CD4-positive, CD25-positive, alpha-beta regulatory T cell (primary cell): Measurements from ENCODE around the gene PSMC3IP. TPM values are rescaled to one million over a fixed set of nuclear protein-coding genes. Genes with fewer than 3 reads are reported as not detected.

Experiments used
- ATAC-seq, 2 donors: fragments of 150-1000 bp; cut with Tn5 transposase; one replicate each; pipeline ENCODE4 v1.10.0; 2021; ENCODE audit warnings: low read depth in 2 of 2, moderate number of reproducible peaks in 2 of 2, moderate library complexity in 1 of 2
- DNase-seq, 3 donors: peaks; one replicate each; pipeline versions ENCODE4 v3.0.0 to v3.0.0-alpha.2; 2012 to 2022; ENCODE audit warnings: mixed read lengths in 1 of 3
- H3K27ac ChIP-seq: one replicate; pipeline ENCODE4 v1.7.0; 2013; ENCODE audit warnings: mild to moderate bottlenecking, low read length; ENCODE audit not compliant: insufficient read depth, poor library complexity, severe bottlenecking
- H3K27me3 ChIP-seq: one replicate; pipeline ENCODE4 v1.7.0; 2013; ENCODE audit warnings: low read length; ENCODE audit not compliant: control insufficient read depth, insufficient read depth
- H3K36me3 ChIP-seq: one replicate; pipeline ENCODE4 v1.7.0; 2013; ENCODE audit warnings: mild to moderate bottlenecking, low read length, moderate library complexity; ENCODE audit not compliant: control insufficient read depth, insufficient read depth
- H3K4me1 ChIP-seq: 2 replicates; pipeline ENCODE4 v1.7.0; 2013; ENCODE audit warnings: mild to moderate bottlenecking, low read length; ENCODE audit not compliant: insufficient read depth, control insufficient read depth, poor library complexity, severe bottlenecking
- H3K4me3 ChIP-seq: one replicate; pipeline ENCODE4 v1.7.0; 2013; ENCODE audit warnings: low read depth, mild to moderate bottlenecking, low read length, moderate library complexity
- H3K9me3 ChIP-seq, 2 experiments: 1 replicate in 1 of 2; 2 replicates in 1 of 2; pipeline ENCODE4 v1.7.0; 2013; ENCODE audit warnings: low read length in 2 of 2, mild to moderate bottlenecking in 1 of 2, moderate library complexity in 1 of 2; ENCODE audit not compliant: control insufficient read depth in 2 of 2
- H3K27ac Mint-ChIP-seq, 3 donors: one replicate each; pipeline ENCODE4 v1.8.0; 2020 to 2022; ENCODE audit warnings: mild to moderate bottlenecking in 3 of 3, mixed read lengths in 3 of 3, moderate library complexity in 2 of 3
- H3K27me3 Mint-ChIP-seq: one replicate; pipeline ENCODE4 v1.8.0; 2022; ENCODE audit warnings: mild to moderate bottlenecking, mixed read lengths
- H3K36me3 Mint-ChIP-seq: one replicate; pipeline ENCODE4 v1.8.0; 2020; ENCODE audit warnings: mixed read lengths
- H3K4me1 Mint-ChIP-seq, 4 donors: one replicate each; pipeline ENCODE4 v1.8.0; 2020 to 2022; ENCODE audit warnings: mixed read lengths in 4 of 4, mild to moderate bottlenecking in 1 of 4
- H3K4me3 Mint-ChIP-seq, 4 donors: one replicate each; pipeline ENCODE4 v1.8.0; 2020 to 2022; ENCODE audit warnings: mild to moderate bottlenecking in 4 of 4, mixed read lengths in 4 of 4, moderate library complexity in 3 of 4
- H3K9me3 Mint-ChIP-seq, 7 donors: one replicate each; pipeline ENCODE4 v1.8.0; 2020 to 2022; ENCODE audit warnings: mixed read lengths in 7 of 7, mild to moderate bottlenecking in 3 of 7, moderate library complexity in 2 of 7
- polyA plus RNA-seq, 4 donors: library from polyadenylated mRNA; unstranded; fragments of 300-500 nt; fragmentation: Illumina TruSeq; gene quantifications; one replicate each; pipeline ENCODE4 v1.2.3, GENCODE V29; 2021
- total RNA-seq: library from RNA; stranded (reverse); gene quantifications from one replicate; pipeline ENCODE4 v1.2.3, GENCODE V29; 2022

PSMC3IP gene
- total and polyA plus RNA-seq, 5 donors from 2014 or later, result 0.25 to 2.5 (median 0.55) TPM; not detected in 1

DNA sequence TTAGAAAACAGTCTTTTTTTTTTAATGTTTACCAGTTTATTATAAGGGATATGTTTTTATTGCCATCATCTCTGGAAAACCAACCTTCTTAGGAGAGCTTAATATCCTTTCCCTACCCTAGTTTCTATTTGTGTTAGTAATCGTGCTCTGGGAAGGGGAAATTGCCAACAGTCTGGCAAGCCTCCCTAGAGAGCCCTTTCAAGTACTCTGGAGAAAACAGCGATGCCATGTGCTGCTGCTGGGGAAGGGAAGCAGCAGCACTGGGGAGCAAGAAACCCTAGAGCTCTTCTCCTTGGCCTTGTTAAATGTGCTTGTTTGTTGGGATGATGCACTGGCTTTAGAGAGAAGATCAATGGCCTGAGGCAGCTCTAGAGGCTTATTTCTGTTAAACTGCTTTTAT, 21.4 kb upstream of the PSMC3IP start:
- no peak for DNase-seq
- Histone ChIP-seq H3K27me3 (no peaks in the 10 kb centered on the region), H3K4me1 (peaks cover 29% of the 10 kb centered on the region), H3K36me3 (peaks cover 42% of the 10 kb centered on the region), H3K4me3 (peak overlapping the region; percentile 37), H3K27ac (no peak overlapping the region), H3K9me3 (no peaks in the 10 kb centered on the region)
- H3K9me3 Mint-ChIP-seq, result no peaks in the 10 kb centered on the region
- H3K27ac Mint-ChIP-seq, result peak overlapping the region in 2 of 3 donors; percentile 30 to 67
- peaks cover 20% of the 10 kb centered on the region for H3K36me3 Mint-ChIP-seq
- no peak for ATAC-seq
- H3K4me1 Mint-ChIP-seq, result peaks cover 20 to 57% (median 32%) of the 10 kb centered on the region in 4 donors
- peak overlapping the region in 3 of 4 donors; percentile 3 to 45 (median 35) for H3K4me3 Mint-ChIP-seq
- H3K27me3 Mint-ChIP-seq, result no peaks in the 10 kb centered on the region

DNA sequence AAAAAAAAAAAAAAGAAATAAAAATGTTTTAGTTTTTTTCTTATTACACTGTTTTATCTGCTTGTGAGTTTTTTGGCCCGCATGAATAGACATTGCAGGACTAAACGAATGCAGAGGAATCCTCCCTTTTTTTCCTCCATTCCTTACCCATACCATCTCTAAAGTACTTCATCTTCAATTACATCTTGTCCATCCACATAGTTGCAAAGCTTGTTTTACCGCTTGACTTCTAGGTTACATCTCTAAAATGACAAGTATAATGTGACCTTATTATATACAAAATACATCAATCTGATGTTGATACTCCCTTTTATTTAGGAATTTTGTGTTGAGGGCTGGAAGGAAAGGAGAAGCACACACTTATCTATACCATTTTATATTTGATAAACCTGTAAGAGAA, 18.9 kb upstream of the PSMC3IP start:
- H3K27ac ChIP-seq, result no peak overlapping the region
- no peaks in the 10 kb centered on the region for H3K9me3 ChIP-seq
- H3K27ac Mint-ChIP-seq, result peak overlapping the region in 2 of 3 donors; percentile 15 to 39
- H3K4me3 Mint-ChIP-seq, result peak overlapping the region in 1 of 4 donors; percentile 1
- H3K36me3 Mint-ChIP-seq, result peaks cover 16% of the 10 kb centered on the region
- H3K36me3 ChIP-seq, result peaks cover 45% of the 10 kb centered on the region
- H3K27me3 ChIP-seq, result no peaks in the 10 kb centered on the region
- DNase-seq, result no peak
- H3K4me3 ChIP-seq, result no peak overlapping the region
- H3K4me1 Mint-ChIP-seq, result peaks cover 9 to 53% (median 26%) of the 10 kb centered on the region in 4 donors
- ATAC-seq, result no peak
- H3K27me3 Mint-ChIP-seq, result no peaks in the 10 kb centered on the region
- H3K9me3 Mint-ChIP-seq, result no peaks in the 10 kb centered on the region
- H3K4me1 ChIP-seq, result peaks cover 13% of the 10 kb centered on the region

DNA sequence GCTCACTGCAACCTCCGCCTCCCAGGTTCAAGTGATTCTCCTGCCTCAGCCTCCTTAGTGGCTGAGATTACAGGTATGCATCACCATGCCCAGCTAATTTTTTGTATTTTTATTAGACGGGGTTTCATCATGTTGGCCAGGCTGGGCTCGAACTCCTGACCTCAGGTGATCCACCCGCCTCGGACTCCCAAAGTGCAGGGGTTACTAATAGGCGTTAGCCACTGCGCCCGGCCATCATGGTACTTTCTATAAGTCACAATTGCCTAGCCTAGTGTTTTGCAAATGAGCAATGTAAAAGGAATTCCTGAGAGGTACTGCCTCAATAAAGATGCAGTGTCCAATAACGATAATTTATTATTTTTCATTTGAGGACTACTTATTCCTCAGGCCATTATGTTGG, 13.9 kb upstream of the PSMC3IP start:
- H3K4me3 ChIP-seq, result no peak overlapping the region
- DNase-seq, result no peak
- Mint-ChIP-seq H3K36me3 (peaks cover 19% of the 10 kb centered on the region), H3K9me3 (no peaks in the 10 kb centered on the region), H3K27me3 (no peaks in the 10 kb centered on the region), H3K4me1 (peaks cover 3 to 36% (median 18%) of the 10 kb centered on the region in 4 donors), H3K4me3 (no peak overlapping the region), H3K27ac (no peak overlapping the region)
- no peak for ATAC-seq
- H3K4me1 ChIP-seq, result no peaks in the 10 kb centered on the region
- H3K27me3 ChIP-seq, result no peaks in the 10 kb centered on the region
- H3K27ac ChIP-seq, result no peak overlapping the region
- peaks cover 68% of the 10 kb centered on the region for H3K36me3 ChIP-seq
- H3K9me3 ChIP-seq, result no peaks in the 10 kb centered on the region

DNA sequence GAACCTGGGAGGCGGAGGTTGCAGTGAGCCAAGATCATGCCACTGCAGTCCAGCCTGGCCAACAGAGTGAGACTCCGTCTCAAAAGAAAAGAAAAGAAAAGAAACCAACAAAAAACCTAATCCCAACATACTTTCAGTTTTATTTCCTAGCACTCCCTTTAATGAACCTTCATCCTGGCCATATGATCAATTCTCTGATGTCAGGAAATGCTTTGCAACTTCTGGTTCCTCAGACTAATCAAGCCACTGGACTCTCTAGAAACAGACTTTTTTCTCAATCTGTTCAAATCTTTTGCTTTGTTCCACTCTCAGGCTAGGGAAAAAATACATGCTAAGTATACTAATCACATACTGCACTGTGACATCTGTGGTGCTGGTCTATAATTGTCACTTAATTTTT, 13.4 kb upstream of the PSMC3IP start:
- H3K27me3 ChIP-seq, result no peaks in the 10 kb centered on the region
- no peaks in the 10 kb centered on the region for H3K4me1 ChIP-seq
- no peak overlapping the region for H3K4me3 Mint-ChIP-seq
- peaks cover 69% of the 10 kb centered on the region for H3K36me3 ChIP-seq
- peaks cover 17% of the 10 kb centered on the region for H3K36me3 Mint-ChIP-seq
- DNase-seq (no peak), ATAC-seq (no peak)
- no peak overlapping the region for H3K27ac ChIP-seq
- no peak overlapping the region for H3K4me3 ChIP-seq
- H3K27me3 Mint-ChIP-seq, result no peaks in the 10 kb centered on the region
- no peaks in the 10 kb centered on the region for H3K9me3 Mint-ChIP-seq
- peaks cover 0 to 35% (median 17%) of the 10 kb centered on the region in 4 donors for H3K4me1 Mint-ChIP-seq
- no peak overlapping the region for H3K27ac Mint-ChIP-seq
- no peaks in the 10 kb centered on the region for H3K9me3 ChIP-seq

DNA sequence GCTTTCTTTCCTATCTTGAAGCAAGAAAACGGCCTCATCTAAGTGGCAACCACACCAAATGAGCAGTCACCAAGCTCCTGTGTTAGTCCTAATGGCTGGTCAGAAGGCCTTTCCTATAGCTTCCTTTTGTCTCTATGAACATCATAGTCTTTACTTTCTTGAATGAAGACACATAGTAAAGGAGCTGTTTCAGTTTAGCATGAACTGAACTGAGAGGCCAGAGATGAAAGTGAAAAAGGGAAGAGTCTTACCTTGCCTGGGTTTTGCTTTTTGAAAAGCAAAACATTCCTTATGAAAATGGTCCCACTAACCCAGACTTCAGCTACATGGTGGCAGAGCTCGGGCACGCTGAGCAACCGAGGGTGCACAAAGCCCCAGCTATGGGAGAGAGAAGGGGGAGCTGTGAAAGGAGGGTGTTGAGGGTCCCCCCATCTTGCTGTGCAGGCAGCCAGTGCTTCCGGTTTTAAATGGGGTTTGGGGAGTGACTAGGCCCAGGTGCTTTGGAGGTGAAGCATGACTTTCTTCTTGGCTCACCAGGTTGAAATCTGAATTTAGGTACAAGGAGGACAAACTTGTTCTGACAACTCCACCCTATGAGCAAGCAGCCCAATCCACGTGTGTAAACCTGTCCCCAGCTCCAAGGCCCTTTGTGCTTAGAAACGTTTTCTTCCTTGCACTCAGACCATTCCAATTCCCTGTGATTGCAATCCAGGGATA, 9.1 kb upstream of the PSMC3IP start:
- Histone ChIP-seq H3K27me3 (no peaks in the 10 kb centered on the region), H3K4me3 (no peak overlapping the region), H3K36me3 (peaks cover 94% of the 10 kb centered on the region), H3K27ac (no peak overlapping the region), H3K4me1 (no peaks in the 10 kb centered on the region), H3K9me3 (no peaks in the 10 kb centered on the region)
- peaks cover 28% of the 10 kb centered on the region for H3K36me3 Mint-ChIP-seq
- H3K4me3 Mint-ChIP-seq, result no peak overlapping the region
- no peaks in the 10 kb centered on the region for H3K27me3 Mint-ChIP-seq
- H3K4me1 Mint-ChIP-seq, result peaks cover 0 to 19% (median 11%) of the 10 kb centered on the region in 4 donors
- ATAC-seq (no peak), DNase-seq (no peak)
- no peaks in the 10 kb centered on the region for H3K9me3 Mint-ChIP-seq
- peak overlapping the region in 2 of 3 donors; percentile 73 to 76 for H3K27ac Mint-ChIP-seq

DNA sequence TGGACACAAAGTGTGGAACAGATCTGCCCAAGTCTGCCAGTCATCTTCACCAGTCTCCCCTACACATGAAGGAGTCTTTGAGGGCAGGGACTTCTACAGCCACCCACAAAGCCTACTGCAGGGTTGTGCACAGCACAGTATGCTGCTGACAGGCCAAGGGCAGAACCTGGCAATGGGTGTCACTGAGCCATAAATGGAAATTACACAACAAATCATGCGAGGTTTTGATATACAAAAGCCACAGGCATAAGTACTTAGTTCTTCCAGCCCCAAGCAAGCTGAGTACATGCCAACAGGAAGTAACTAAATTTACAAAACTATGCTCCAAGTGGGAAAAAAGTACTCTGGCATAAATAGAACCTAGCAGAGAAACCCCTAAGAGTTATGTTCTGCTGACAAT, 7.8 kb upstream of the PSMC3IP start:
- Mint-ChIP-seq H3K27me3 (no peaks in the 10 kb centered on the region), H3K9me3 (no peaks in the 10 kb centered on the region), H3K4me3 (no peak overlapping the region), H3K27ac (peak overlapping the region in 1 of 3 donors; percentile 23), H3K4me1 (peaks cover 0 to 18% (median 10%) of the 10 kb centered on the region in 4 donors), H3K36me3 (peaks cover 27% of the 10 kb centered on the region)
- no peak for ATAC-seq
- H3K4me3 ChIP-seq, result no peak overlapping the region
- no peaks in the 10 kb centered on the region for H3K9me3 ChIP-seq
- no peaks in the 10 kb centered on the region for H3K4me1 ChIP-seq
- peaks cover 93% of the 10 kb centered on the region for H3K36me3 ChIP-seq
- H3K27ac ChIP-seq, result no peak overlapping the region
- no peaks in the 10 kb centered on the region for H3K27me3 ChIP-seq
- no peak for DNase-seq

DNA sequence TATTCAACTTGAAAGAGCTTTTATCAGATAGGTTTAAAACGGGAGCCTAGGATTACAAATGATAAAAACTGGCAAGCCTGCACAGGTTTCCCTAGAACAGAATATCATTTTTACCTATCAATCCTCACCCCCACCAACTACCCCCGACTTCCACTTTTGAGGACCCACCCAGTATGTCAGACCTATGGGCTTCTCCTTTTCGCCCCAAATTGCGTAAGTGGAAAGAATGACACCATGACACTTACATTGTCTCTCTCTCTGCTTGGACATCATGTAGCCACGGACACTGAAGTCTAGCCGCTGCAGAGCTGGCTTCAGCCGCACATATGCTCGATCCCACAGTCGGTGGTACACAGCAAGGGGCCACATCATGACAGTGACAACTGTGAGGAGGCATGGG, 7.4 kb upstream of the PSMC3IP start:
- peak overlapping the region in 1 of 3 donors; percentile 26 for H3K27ac Mint-ChIP-seq

DNA sequence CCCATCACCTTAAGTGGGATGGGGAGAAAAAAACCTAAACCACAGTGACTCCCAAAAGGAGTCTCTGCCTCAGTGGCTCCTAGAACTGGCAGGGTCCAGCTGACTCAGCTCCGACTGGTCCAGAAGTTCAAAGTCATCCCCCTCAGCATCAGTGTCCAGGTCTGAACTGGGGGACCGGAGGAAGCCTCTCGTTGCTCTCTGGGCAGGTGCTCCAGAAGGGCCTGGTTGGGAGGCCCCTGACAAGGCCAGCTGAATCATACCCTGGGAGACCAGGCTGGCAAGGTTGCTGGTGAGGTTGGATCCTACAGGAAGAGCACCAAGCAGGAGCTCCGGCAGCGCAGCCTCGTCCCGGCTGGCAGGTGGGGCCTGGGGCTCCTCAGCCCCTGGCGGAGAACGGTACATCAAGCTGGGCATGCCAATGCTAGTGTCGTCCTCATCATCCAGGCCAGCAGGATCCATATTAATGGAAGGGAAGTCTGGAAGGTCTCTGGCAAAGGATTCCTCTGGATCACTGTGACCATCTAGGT, 4.3 kb upstream of the PSMC3IP start:
- no peaks in the 10 kb centered on the region for H3K9me3 ChIP-seq
- H3K4me1 Mint-ChIP-seq, result peaks cover 0 to 29% (median 20%) of the 10 kb centered on the region in 4 donors
- no peak overlapping the region for H3K4me3 ChIP-seq
- H3K27ac ChIP-seq, result no peak overlapping the region
- H3K4me3 Mint-ChIP-seq, result no peak overlapping the region
- H3K27me3 ChIP-seq, result no peaks in the 10 kb centered on the region
- peaks cover 67% of the 10 kb centered on the region for H3K36me3 ChIP-seq
- no peak overlapping the region for H3K27ac Mint-ChIP-seq
- H3K36me3 Mint-ChIP-seq, result peaks cover 21% of the 10 kb centered on the region
- no peak for DNase-seq
- no peak for ATAC-seq
- H3K4me1 ChIP-seq, result peaks cover 19% of the 10 kb centered on the region
- no peaks in the 10 kb centered on the region for H3K9me3 Mint-ChIP-seq
- H3K27me3 Mint-ChIP-seq, result no peaks in the 10 kb centered on the region

More for the DNA sequence above, 7.4 kb upstream of the PSMC3IP start:
- no peaks in the 10 kb centered on the region for H3K27me3 Mint-ChIP-seq
- H3K4me1 ChIP-seq, result no peaks in the 10 kb centered on the region
- H3K9me3 ChIP-seq, result no peaks in the 10 kb centered on the region
- peaks cover 0 to 18% (median 10%) of the 10 kb centered on the region in 4 donors for H3K4me1 Mint-ChIP-seq
- peaks cover 27% of the 10 kb centered on the region for H3K36me3 Mint-ChIP-seq
- ATAC-seq (no peak), DNase-seq (no peak)
- H3K9me3 Mint-ChIP-seq, result no peaks in the 10 kb centered on the region
- H3K27ac ChIP-seq, result no peak overlapping the region
- H3K36me3 ChIP-seq, result peaks cover 92% of the 10 kb centered on the region
- no peak overlapping the region for H3K4me3 Mint-ChIP-seq
- no peak overlapping the region for H3K4me3 ChIP-seq
- no peaks in the 10 kb centered on the region for H3K27me3 ChIP-seq
